ENCODE data around the gene ZCCHC7. TPM values are rescaled to one million over a fixed set of nuclear protein-coding genes. Genes with fewer than 3 reads are reported as not detected.

ZCCHC7 gene
- total RNA-seq, 1 donor from 2014 or later: 25.1 TPM

GRCh38 chr9:37239224-37239859 is 119.0 kb downstream of the ZCCHC7 start:
- Histone ChIP-seq H3K9me3 (no peaks in the 10 kb centered on the region), H3K4me1 (no peaks in the 10 kb centered on the region), H3K36me3 (no peaks in the 10 kb centered on the region), H3K4me3 (no peak overlapping the region), H3K27ac (no peak overlapping the region), H3K27me3 (no peaks in the 10 kb centered on the region)
- TF ChIP-seq CTCF (IDR thresholded peaks at IDR 0.05): no peak
- intact Hi-C loops (cut with DNase I): no loop called here
- DNase-seq (ENCODE audit: low spot score in 2 of 2): no peak

- intact Hi-C loops (cut with DNase I): no loop called here
- Histone ChIP-seq H3K4me1 (no peaks in the 10 kb centered on the region), H3K27ac (no peak overlapping the region), H3K9me3 (no peaks in the 10 kb centered on the region), H3K4me3 (no peak overlapping the region), H3K36me3 (no peaks in the 10 kb centered on the region), H3K27me3 (no peaks in the 10 kb centered on the region)
- no peak for TF ChIP-seq CTCF (IDR thresholded peaks at IDR 0.05)
- no peak for DNase-seq (ENCODE audit: low spot score in 2 of 2)
Observed at GRCh38 chr9:37239921-37240320, 119.5 kb downstream of the ZCCHC7 start.

GRCh38 chr9:37241340-37241739 is 121.0 kb downstream of the ZCCHC7 start:
- intact Hi-C loops (cut with DNase I): no loop called here
- TF ChIP-seq CTCF (IDR thresholded peaks at IDR 0.05): no peak
- DNase-seq (ENCODE audit: low spot score in 2 of 2): no peak

GRCh38 chr9:37242089-37242488 is 121.7 kb downstream of the ZCCHC7 start:
- intact Hi-C loops (cut with DNase I): no loop called here
- Histone ChIP-seq H3K36me3 (no peaks in the 10 kb centered on the region), H3K27ac (no peak overlapping the region), H3K4me1 (no peaks in the 10 kb centered on the region), H3K27me3 (no peaks in the 10 kb centered on the region), H3K9me3 (no peaks in the 10 kb centered on the region), H3K4me3 (no peak overlapping the region)
- DNase-seq (ENCODE audit: low spot score in 2 of 2): no peak
- no peak for TF ChIP-seq CTCF (IDR thresholded peaks at IDR 0.05)

More at GRCh38 chr9:37241340-37241739, 121.0 kb downstream of the ZCCHC7 start:
- Histone ChIP-seq H3K36me3 (no peaks in the 10 kb centered on the region), H3K4me1 (no peaks in the 10 kb centered on the region), H3K4me3 (no peak overlapping the region), H3K27ac (no peak overlapping the region), H3K9me3 (no peaks in the 10 kb centered on the region), H3K27me3 (no peaks in the 10 kb centered on the region)

- no peak for TF ChIP-seq CTCF (IDR thresholded peaks at IDR 0.05)
- H3K27me3 ChIP-seq: no peaks in the 10 kb centered on the region
- no peak overlapping the region for H3K4me3 ChIP-seq
- no peak overlapping the region for H3K27ac ChIP-seq
- H3K4me1 ChIP-seq: no peaks in the 10 kb centered on the region
- no peaks in the 10 kb centered on the region for H3K9me3 ChIP-seq
- no peak for DNase-seq (ENCODE audit: low spot score in 2 of 2)
- no peaks in the 10 kb centered on the region for H3K36me3 ChIP-seq
- intact Hi-C loops (cut with DNase I): no loop called here
Observed at GRCh38 chr9:37243588-37244345, 123.4 kb downstream of the ZCCHC7 start.
